CD4-positive, alpha-beta T cell (primary cell): Measurements from ENCODE around the gene CFAP100. TPM values are rescaled to one million over a fixed set of nuclear protein-coding genes. Genes with fewer than 3 reads are reported as not detected.
A peak's percentile ranks its signal among the peaks of the same experiment; 100 is the strongest.

ENCODE experiments used
- ATAC-seq: fragments of 200-7000 bp; cut with Tn5 transposase; one replicate; pipeline ENCODE4 v1.10.0; 2022; ENCODE audit warnings: mild to moderate bottlenecking; ENCODE audit not compliant: poor library complexity
- CTCF ChIA-PET: fragments of 350-600 bp; sonication (Branson Sonifier 250); formaldehyde crosslinking; loops from one replicate; lab custom pipeline; 2021; ENCODE audit warnings: antibody characterized with exemption, inconsistent platforms; lab: Charles Lee
- POLR2A ChIA-PET: fragments of 350-600 bp; sonication (Branson Sonifier 250); formaldehyde crosslinking; loops from one replicate; lab custom pipeline; 2021; ENCODE audit warnings: antibody characterized with exemption, inconsistent platforms; lab: Charles Lee
- DNase-seq, 14 experiments: peaks; one replicate each; pipeline ENCODE4 v3.0.0-alpha.2; 2013 to 2020; ENCODE audit warnings: mixed read lengths in 2 of 14
- H3K27ac ChIP-seq, 2 donors: one replicate each; pipeline versions ENCODE4 v1.5.1 to v1.7.0; 2013; ENCODE audit warnings: low read length in 2 of 2, low read depth in 1 of 2, mild to moderate bottlenecking in 1 of 2
- H3K27me3 ChIP-seq, 2 experiments: 1 replicate in 1 of 2; 2 replicates in 1 of 2; pipeline versions ENCODE4 v1.6.1 to v1.7.0; 2013; ENCODE audit warnings: low read length in 2 of 2, control low read depth in 1 of 2, mild to moderate bottlenecking in 1 of 2, moderate library complexity in 1 of 2; ENCODE audit not compliant: insufficient read depth in 2 of 2, control insufficient read depth in 1 of 2
- H3K36me3 ChIP-seq: one replicate; pipeline ENCODE4 v1.6.1; 2013; ENCODE audit warnings: low read length, control low read depth; ENCODE audit not compliant: insufficient read depth
- H3K4me1 ChIP-seq: one replicate; pipeline ENCODE4 v1.6.1; 2013; ENCODE audit warnings: low read length, control low read depth; ENCODE audit not compliant: insufficient read depth
- H3K4me3 ChIP-seq: one replicate; pipeline ENCODE4 v1.5.1; 2013; ENCODE audit warnings: mild to moderate bottlenecking, low read length, moderate library complexity
- H3K9me3 ChIP-seq, 2 experiments: 1 replicate in 1 of 2; 2 replicates in 1 of 2; pipeline versions ENCODE4 v1.6.1 to v1.7.0; 2013; ENCODE audit warnings: low read length in 2 of 2, mild to moderate bottlenecking in 2 of 2, control low read depth in 1 of 2, moderate library complexity in 1 of 2; ENCODE audit not compliant: control insufficient read depth in 1 of 2, insufficient read depth in 1 of 2
- H3K27ac Mint-ChIP-seq: one replicate; pipeline ENCODE4 v1.8.0; 2020; ENCODE audit warnings: mixed read lengths
- H3K27me3 Mint-ChIP-seq: one replicate; pipeline ENCODE4 v1.8.0; 2021; ENCODE audit warnings: mixed read lengths
- H3K36me3 Mint-ChIP-seq: one replicate; pipeline ENCODE4 v1.8.0; 2021; ENCODE audit warnings: low read depth, mixed read lengths
- H3K4me1 Mint-ChIP-seq: one replicate; pipeline ENCODE4 v1.8.0; 2021; ENCODE audit warnings: low read depth, mixed read lengths
- H3K4me3 Mint-ChIP-seq: one replicate; pipeline ENCODE4 v1.8.0; 2020; ENCODE audit warnings: mild to moderate bottlenecking, mixed read lengths
- H3K9me3 Mint-ChIP-seq: one replicate; pipeline ENCODE4 v1.8.0; 2020; ENCODE audit warnings: mixed read lengths
- CTCF ChIP-seq: fragments of 200-600 bp; IDR thresholded peaks from one replicate; pipeline ENCODE4 v1.8.0; 2022; ENCODE audit warnings: antibody characterized with exemption, mild to moderate bottlenecking
- intact Hi-C, 2 experiments: fragments of 100-400 bp; cut with DNase I in 1 of 2; cut with micrococcal nuclease in 1 of 2; formaldehyde crosslinking; loops; one replicate each; pipeline versions ENCODE4 v1.15.1 to v1.9.0; 2023 to 2025; cut with DNase I, micrococcal nuclease
- total RNA-seq, 174 experiments: library from RNA in 2 of 174; stranded (reverse) in 2 of 174; gene quantifications; one replicate each; pipeline ENCODE4 v1.2.3 and lab custom pipeline; 2021 to 2026

The CFAP100 gene
- total RNA-seq, 2 experiments from 2014 or later: not detected

- ATAC-seq (no peak), DNase-seq (peak in 1 of 14 experiments; percentile 27)
- Mint-ChIP-seq H3K27me3 (no peaks in the 10 kb centered on the region), H3K4me1 (no peaks in the 10 kb centered on the region), H3K27ac (no peak overlapping the region), H3K9me3 (no peaks in the 10 kb centered on the region), H3K36me3 (no peaks in the 10 kb centered on the region), H3K4me3 (no peak overlapping the region)
- Histone ChIP-seq H3K4me3 (no peak overlapping the region), H3K4me1 (no peaks in the 10 kb centered on the region), H3K9me3 (no peaks in the 10 kb centered on the region), H3K27me3 (no peaks in the 10 kb centered on the region), H3K36me3 (no peaks in the 10 kb centered on the region), H3K27ac (no peak overlapping the region)
- POLR2A ChIA-PET: no interaction called here
- intact Hi-C loops: no loop called here
- no peak for TF ChIP-seq CTCF
- CTCF ChIA-PET: no interaction called here
These were observed 45.6 kb upstream of the CFAP100 start for GRCh38 chr3:126349071-126349470.

- Mint-ChIP-seq H3K4me1 (no peaks in the 10 kb centered on the region), H3K27me3 (no peaks in the 10 kb centered on the region), H3K36me3 (no peaks in the 10 kb centered on the region), H3K27ac (no peak overlapping the region), H3K9me3 (no peaks in the 10 kb centered on the region), H3K4me3 (no peak overlapping the region)
- DNase-seq: peak in 2 of 14 experiments; percentile 0 to 27
- ChIA-PET CTCF (no interaction called here), POLR2A (no interaction called here)
- Histone ChIP-seq H3K4me3 (no peak overlapping the region), H3K27ac (no peak overlapping the region), H3K4me1 (no peaks in the 10 kb centered on the region), H3K36me3 (no peaks in the 10 kb centered on the region), H3K9me3 (no peaks in the 10 kb centered on the region), H3K27me3 (peaks cover 0 to 3% of the 10 kb centered on the region in 2 experiments)
- TF ChIP-seq CTCF: no peak
- no peak for ATAC-seq
- intact Hi-C loops: no loop called here
These were observed 44.9 kb upstream of the CFAP100 start for GRCh38 chr3:126349611-126350501.

- DNase-seq: peak in 2 of 14 experiments; percentile 1 to 6
- H3K4me1 ChIP-seq: peaks cover 1% of the 10 kb centered on the region
- peaks cover 6% of the 10 kb centered on the region for H3K27me3 Mint-ChIP-seq
- no peaks in the 10 kb centered on the region for H3K36me3 Mint-ChIP-seq
- ChIA-PET CTCF (no interaction called here), POLR2A (no interaction called here)
- TF ChIP-seq CTCF: no peak
- H3K27ac ChIP-seq: no peak overlapping the region
- H3K27ac Mint-ChIP-seq: no peak overlapping the region
- peaks cover 3% of the 10 kb centered on the region for H3K4me1 Mint-ChIP-seq
- H3K9me3 ChIP-seq: peaks cover 0 to 2% of the 10 kb centered on the region in 2 experiments
- no peak for ATAC-seq
- no peaks in the 10 kb centered on the region for H3K36me3 ChIP-seq
- no peaks in the 10 kb centered on the region for H3K9me3 Mint-ChIP-seq
- no peak overlapping the region for H3K4me3 ChIP-seq
- intact Hi-C loops: no loop called here
- H3K4me3 Mint-ChIP-seq: no peak overlapping the region
- H3K27me3 ChIP-seq: peaks cover 5 to 10% of the 10 kb centered on the region in 2 experiments
These were observed 44.1 kb upstream of the CFAP100 start for GRCh38 chr3:126350502-126351085.
